GM18498 (cell line): ENCODE results near the gene HHEX.
"Not testable (repeated sequence)": the region's sequence is repeated elsewhere in the genome, so short reads cannot be mapped to it uniquely, and the experiment has no call there.

Experiments used
- ATAC-seq: cut with Tn5 transposase; IDR thresholded peaks from one replicate; pipeline ENCODE4 v1.9.1; 2021; ENCODE audit warnings: mild to moderate bottlenecking, moderate library complexity; ENCODE audit not compliant: unreplicated experiment

HHEX gene

DNA sequence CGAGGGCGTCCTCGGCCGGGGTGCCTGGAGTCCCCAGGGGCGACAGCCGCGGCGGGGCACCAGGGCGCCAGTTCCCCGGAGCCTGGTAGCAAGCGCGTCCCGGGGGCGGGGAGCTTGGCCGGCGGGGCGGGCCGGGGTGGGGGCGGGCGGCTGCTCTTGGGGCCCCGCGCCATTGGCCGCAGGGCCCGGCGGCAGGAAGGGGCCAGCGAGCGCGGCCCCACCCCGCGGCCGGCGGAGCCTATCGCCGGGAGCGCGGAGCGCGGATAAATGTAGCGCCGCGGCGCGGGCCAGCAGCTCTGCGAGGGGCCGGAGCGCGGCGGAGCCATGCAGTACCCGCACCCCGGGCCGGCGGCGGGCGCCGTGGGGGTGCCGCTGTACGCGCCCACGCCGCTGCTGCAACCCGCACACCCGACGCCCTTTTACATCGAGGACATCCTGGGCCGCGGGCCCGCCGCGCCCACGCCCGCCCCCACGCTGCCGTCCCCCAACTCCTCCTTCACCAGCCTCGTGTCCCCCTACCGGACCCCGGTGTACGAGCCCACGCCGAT, at the start of gene HHEX:
HHEX (plus strand) TSS at position 293 of the 548 bp plus-strand sequence; CDS start at position 325, 32 bp downstream.
- peak; percentile 63 for ATAC-seq

- ATAC-seq: no peak
These were observed 49.6 kb upstream of the HHEX start for GRCh38 chr10:92640107-92640506.

- ATAC-seq: no peak
These were observed 48.3 kb upstream of the HHEX start for GRCh38 chr10:92641492-92641891.

DNA sequence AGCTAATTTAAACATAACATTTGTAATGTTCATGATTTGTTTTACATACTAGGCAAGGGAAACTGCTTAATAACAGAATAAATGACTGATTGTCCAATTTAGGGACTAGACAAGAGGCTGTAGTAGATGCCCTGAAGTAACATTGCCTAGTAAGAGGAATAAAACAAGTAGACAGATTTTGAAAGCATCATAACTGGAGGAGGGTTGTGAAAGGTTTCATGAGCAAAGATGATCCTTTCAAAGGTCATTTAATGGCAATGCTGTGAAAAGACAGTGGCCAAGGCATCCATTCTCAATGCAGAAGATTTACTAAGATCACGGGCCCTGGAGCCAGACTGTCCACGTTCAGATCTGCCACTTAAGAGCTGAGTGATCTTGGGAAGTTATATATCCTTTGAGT, 44.8 kb upstream of the HHEX start:
- no peak for ATAC-seq

GRCh38 chr10:92650864-92651263, 38.9 kb upstream of the HHEX start:
- ATAC-seq: not testable (repeated sequence)

GRCh38 chr10:92655426-92655825, 34.3 kb upstream of the HHEX start:
- ATAC-seq: no peak

DNA sequence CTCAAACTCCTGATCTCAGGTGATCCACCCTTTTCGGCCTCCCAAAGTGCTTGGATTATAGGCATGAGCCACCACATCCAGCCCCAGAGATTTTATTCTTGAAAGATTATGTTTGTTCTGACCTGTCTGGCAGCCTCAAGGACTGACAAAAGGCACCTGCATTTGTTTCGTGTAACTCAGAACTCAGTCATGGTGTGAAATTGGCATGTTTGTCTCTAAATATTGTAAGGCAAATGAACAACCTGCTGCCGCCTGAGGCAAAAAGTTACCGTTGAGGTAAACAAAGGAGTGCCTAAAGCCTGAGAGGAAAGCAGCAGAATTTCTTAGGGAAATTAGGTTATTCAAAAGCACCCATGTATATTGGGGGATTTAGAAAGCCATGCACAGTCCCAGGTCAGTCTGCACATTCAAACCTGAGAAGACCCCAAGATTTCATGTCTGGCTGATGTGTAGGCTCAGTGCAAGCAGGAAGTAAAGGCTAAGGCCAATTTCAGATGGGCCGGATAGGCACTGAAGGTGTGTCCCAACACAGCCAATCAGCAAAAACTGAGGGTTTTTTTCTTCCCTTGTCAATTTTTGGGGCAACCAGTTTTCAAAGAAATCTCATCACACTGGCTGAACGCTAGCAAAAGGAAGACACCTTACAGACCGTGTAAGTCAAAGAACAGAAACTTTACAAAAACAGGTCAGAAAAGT, 33.3 kb upstream of the HHEX start:
- ATAC-seq: no peak

DNA sequence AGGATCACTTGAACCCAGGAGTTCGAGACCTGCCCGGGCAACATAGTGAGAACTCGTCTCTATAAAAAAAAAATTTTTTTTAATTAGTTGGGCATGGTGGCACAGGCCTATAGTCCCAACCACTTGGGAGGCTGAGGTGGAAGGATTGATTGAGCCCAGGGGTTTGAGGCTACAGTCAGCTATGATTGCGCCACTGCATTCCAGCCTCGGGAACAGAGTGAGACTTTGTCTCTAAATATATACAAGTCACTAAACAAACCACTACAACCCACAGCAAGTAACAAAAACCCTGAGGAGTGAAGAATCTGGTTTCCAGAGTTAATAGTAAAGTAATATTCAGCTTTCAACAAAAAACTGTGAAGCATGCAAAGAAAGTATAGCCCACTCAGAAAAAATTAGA, 32.7 kb upstream of the HHEX start:
- ATAC-seq: no peak

- no peak for ATAC-seq
These were observed 26.9 kb upstream of the HHEX start for GRCh38 chr10:92662848-92663247.

DNA sequence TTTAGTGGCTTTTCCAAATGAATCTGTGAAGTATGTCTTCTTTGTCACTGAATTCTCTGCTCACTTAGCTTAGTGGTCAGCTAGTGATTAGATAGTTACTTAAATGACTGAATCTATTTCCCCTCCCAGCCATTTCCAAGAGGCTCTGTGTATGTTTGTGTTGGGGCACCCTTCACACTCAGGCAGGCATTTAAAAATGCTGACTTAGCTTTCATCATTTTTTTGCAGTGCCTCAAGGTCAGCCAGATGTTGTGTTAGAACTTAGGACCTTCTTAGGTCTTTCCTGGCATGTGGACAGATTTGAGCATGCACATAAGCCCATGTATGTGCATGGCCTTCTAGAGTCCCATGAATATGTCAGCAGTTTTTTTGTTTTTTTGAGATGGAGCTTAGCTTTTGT, 25.4 kb upstream of the HHEX start:
- no peak for ATAC-seq

GRCh38 chr10:92667078-92667477, 22.7 kb upstream of the HHEX start:
- ATAC-seq: no peak

- ATAC-seq: no peak
These were observed 12.0 kb upstream of the HHEX start for GRCh38 chr10:92677708-92678107.

GRCh38 chr10:92678206-92678605, 11.5 kb upstream of the HHEX start:
- no peak for ATAC-seq

- ATAC-seq: no peak
These were observed 8.4 kb upstream of the HHEX start for GRCh38 chr10:92681306-92681834.

GRCh38 chr10:92688573-92688926, 1.2 kb upstream of the HHEX start:
- ATAC-seq: no peak

DNA sequence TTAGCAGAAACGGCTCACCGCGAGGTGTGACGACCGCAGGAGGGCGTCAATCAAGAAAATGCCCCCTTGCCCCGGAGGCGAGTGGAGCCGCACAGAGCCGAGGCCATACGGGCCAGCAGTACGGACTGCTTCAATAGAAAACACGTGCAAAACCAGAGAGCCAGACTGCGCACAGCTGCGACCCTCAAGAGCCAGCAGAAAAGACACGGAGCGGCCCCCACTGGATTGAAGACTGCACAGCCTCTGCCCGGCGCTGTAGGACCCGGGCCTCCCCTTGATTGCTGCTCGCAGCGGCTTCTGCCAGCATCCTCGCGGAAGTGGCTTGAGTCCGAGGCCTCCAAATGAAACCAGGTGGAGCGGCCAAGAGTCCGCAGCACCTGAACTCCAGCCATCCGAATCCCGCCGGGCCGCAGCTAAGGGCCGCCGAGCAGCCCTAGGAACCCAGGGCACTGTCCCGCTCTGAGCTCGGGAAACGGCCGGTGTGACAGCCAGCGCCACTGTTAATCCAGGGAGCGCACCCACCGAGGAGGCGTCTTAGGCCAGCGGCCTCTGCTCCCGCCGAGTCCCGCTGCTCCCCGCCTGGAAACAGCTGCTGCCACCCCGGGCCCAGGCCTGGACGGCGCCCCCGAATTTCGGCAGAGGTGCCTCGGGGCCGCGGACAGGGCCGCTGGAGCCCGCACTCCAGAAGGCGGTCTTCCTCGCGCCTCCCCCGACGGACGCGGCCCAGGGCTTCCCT, 660 bp upstream of the HHEX start:
- ATAC-seq: no peak

DNA sequence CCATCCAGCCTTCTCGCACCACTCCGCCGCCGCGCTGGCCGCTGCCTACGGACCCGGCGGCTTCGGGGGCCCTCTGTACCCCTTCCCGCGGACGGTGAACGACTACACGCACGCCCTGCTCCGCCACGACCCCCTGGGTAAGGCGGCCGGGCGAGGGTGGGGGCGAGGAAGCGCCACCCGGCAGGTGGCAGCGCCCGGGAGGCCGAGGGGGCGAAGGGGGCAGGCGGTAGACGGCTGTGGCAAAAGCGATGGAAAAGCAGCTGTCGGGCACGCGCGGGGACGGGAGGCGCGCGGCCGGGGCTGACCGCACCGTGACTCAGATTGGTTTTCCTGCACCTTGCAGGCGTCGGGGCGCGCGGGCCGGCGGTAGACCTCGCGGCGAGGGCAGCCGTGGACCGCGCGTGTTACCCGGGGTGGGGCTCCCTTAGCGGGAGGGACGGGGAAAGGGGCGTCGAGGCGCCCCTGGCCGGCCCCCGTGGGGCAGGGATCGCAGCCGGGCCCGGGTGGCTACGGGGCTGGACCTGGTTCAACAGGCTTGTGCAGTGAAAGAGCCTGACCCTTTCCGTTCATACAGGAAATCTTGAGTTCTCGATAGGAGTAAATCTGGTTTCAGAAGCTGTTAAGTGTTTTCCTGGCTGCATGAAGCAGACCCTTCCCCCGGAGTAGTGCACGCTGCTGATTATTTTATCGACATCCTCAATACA, 608 bp downstream of the HHEX start:
- peak; percentile 27 for ATAC-seq

- ATAC-seq: no peak
These were observed 1.3 kb downstream of the HHEX start for GRCh38 chr10:92690915-92691590.

DNA sequence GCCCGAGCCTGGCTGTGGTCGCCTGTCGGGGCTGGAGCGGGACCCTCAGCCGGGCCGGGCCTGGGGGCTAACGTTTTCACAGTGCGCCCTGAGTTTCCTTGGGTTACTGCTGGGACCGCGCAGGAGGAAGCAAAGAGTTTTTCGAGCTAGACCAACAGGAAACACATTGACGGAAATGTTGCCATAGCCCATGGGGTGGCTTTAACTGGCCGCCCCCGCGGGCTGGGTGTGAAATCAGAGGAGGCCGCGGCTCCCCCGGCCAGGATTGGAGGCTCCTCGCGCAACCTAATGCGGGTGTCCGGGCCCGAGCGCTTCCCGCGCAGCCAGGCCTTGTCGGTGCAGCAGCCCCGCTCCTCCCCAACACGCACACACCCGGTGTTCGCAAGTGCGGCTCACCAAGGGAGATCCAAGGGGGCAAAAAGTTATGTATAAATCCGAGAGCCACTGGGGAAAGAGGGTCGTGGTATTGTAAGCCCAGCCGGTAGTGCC, 1.9 kb downstream of the HHEX start:
- ATAC-seq: no peak

- ATAC-seq: no peak
These were observed 2.4 kb downstream of the HHEX start for GRCh38 chr10:92692080-92692671.
